CD4-positive, alpha-beta T cell (primary cell): ENCODE measurements around the gene SPACA5. TPM values are rescaled to one million over a fixed set of nuclear protein-coding genes. Genes with fewer than 3 reads are reported as not detected.
"Not testable (repeated sequence)": the region's sequence is repeated elsewhere in the genome, so short reads cannot be mapped to it uniquely, and the experiment has no call there.

ENCODE experiments used
- ATAC-seq: fragments of 200-7000 bp; cut with Tn5 transposase; one replicate; pipeline ENCODE4 v1.10.0; 2022; ENCODE audit warnings: mild to moderate bottlenecking; ENCODE audit not compliant: poor library complexity
- CTCF ChIA-PET: fragments of 350-600 bp; sonication (Branson Sonifier 250); formaldehyde crosslinking; loops from one replicate; lab custom pipeline; 2021; ENCODE audit warnings: antibody characterized with exemption, inconsistent platforms; lab: Charles Lee
- POLR2A ChIA-PET: fragments of 350-600 bp; sonication (Branson Sonifier 250); formaldehyde crosslinking; loops from one replicate; lab custom pipeline; 2021; ENCODE audit warnings: antibody characterized with exemption, inconsistent platforms; lab: Charles Lee
- DNase-seq, 14 experiments: peaks; one replicate each; pipeline ENCODE4 v3.0.0-alpha.2; 2013 to 2020; ENCODE audit warnings: mixed read lengths in 2 of 14
- H3K27ac ChIP-seq, 2 donors: one replicate each; pipeline versions ENCODE4 v1.5.1 to v1.7.0; 2013; ENCODE audit warnings: low read length in 2 of 2, low read depth in 1 of 2, mild to moderate bottlenecking in 1 of 2
- H3K27me3 ChIP-seq, 2 experiments: 1 replicate in 1 of 2; 2 replicates in 1 of 2; pipeline versions ENCODE4 v1.6.1 to v1.7.0; 2013; ENCODE audit warnings: low read length in 2 of 2, control low read depth in 1 of 2, mild to moderate bottlenecking in 1 of 2, moderate library complexity in 1 of 2; ENCODE audit not compliant: insufficient read depth in 2 of 2, control insufficient read depth in 1 of 2
- H3K36me3 ChIP-seq: one replicate; pipeline ENCODE4 v1.6.1; 2013; ENCODE audit warnings: low read length, control low read depth; ENCODE audit not compliant: insufficient read depth
- H3K4me1 ChIP-seq: one replicate; pipeline ENCODE4 v1.6.1; 2013; ENCODE audit warnings: low read length, control low read depth; ENCODE audit not compliant: insufficient read depth
- H3K4me3 ChIP-seq: one replicate; pipeline ENCODE4 v1.5.1; 2013; ENCODE audit warnings: mild to moderate bottlenecking, low read length, moderate library complexity
- H3K9me3 ChIP-seq, 2 experiments: 1 replicate in 1 of 2; 2 replicates in 1 of 2; pipeline versions ENCODE4 v1.6.1 to v1.7.0; 2013; ENCODE audit warnings: low read length in 2 of 2, mild to moderate bottlenecking in 2 of 2, control low read depth in 1 of 2, moderate library complexity in 1 of 2; ENCODE audit not compliant: control insufficient read depth in 1 of 2, insufficient read depth in 1 of 2
- H3K27ac Mint-ChIP-seq: one replicate; pipeline ENCODE4 v1.8.0; 2020; ENCODE audit warnings: mixed read lengths
- H3K27me3 Mint-ChIP-seq: one replicate; pipeline ENCODE4 v1.8.0; 2021; ENCODE audit warnings: mixed read lengths
- H3K36me3 Mint-ChIP-seq: one replicate; pipeline ENCODE4 v1.8.0; 2021; ENCODE audit warnings: low read depth, mixed read lengths
- H3K4me1 Mint-ChIP-seq: one replicate; pipeline ENCODE4 v1.8.0; 2021; ENCODE audit warnings: low read depth, mixed read lengths
- H3K4me3 Mint-ChIP-seq: one replicate; pipeline ENCODE4 v1.8.0; 2020; ENCODE audit warnings: mild to moderate bottlenecking, mixed read lengths
- H3K9me3 Mint-ChIP-seq: one replicate; pipeline ENCODE4 v1.8.0; 2020; ENCODE audit warnings: mixed read lengths
- intact Hi-C, 2 experiments: fragments of 100-400 bp; cut with DNase I in 1 of 2; cut with micrococcal nuclease in 1 of 2; formaldehyde crosslinking; loops; one replicate each; pipeline versions ENCODE4 v1.15.1 to v1.9.0; 2023 to 2025; cut with DNase I, micrococcal nuclease
- polyA plus RNA-seq, 2 donors: library from polyadenylated mRNA; unstranded; fragments of 120-200 nt; gene quantifications; one replicate each; pipeline ENCODE4 v1.2.1, GENCODE V29; 2013
- total RNA-seq, 174 experiments: library from RNA in 2 of 174; stranded (reverse) in 2 of 174; gene quantifications; one replicate each; pipeline ENCODE4 v1.2.3 and lab custom pipeline; 2021 to 2026
- TF ChIP-seq, protein P1 (sequence below): fragments of 200-600 bp; IDR thresholded peaks from one replicate; pipeline ENCODE4 v1.8.0; 2022; ENCODE audit warnings: antibody characterized with exemption, mild to moderate bottlenecking

The SPACA5 gene
- total RNA-seq (not detected), total RNA-seq (lab: John Stamatoyannopoulos, UW) (0 to 0.23 (median 0) reads per million in 172 experiments)
- 0.19 TPM for polyA plus RNA-seq (2013, experiment 1 of 2)
- polyA plus RNA-seq (2013, experiment 2 of 2), result 0.08 TPM

DNA sequence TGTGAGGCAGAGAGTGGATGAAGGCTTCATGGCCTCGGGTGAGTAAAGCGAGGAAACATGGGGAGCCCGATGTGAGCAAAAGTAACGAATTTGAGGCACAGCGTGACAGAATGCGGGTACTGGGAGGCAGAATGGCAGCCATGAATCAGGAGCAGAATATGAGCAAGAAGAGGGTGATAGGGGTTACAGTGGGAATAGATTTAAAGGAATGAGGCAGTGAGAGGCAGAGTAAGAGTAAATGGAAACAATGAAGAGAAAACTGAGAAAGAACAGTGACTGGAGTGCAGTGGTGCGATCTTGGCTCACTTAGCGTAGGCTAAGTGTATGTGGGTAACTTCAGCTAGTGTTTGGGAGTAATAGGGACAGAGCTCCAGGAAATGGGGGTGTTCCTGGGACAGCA lies at the start of gene SPACA5:
Gene SPACA5, plus strand, starts transcription at position 301 of the 400 bp plus-strand sequence. CDS start 815 bp downstream, outside the sequence.
- intact Hi-C loops, H3K27ac ChIP-seq, H3K4me3 Mint-ChIP-seq, H3K4me3 ChIP-seq, POLR2A ChIA-PET, H3K27ac Mint-ChIP-seq, H3K9me3 ChIP-seq, H3K27me3 ChIP-seq, H3K27me3 Mint-ChIP-seq, CTCF ChIA-PET, ATAC-seq, H3K9me3 Mint-ChIP-seq, DNase-seq, H3K36me3 ChIP-seq: not testable (repeated sequence)
- peaks cover 11% of the 10 kb centered on the region for H3K4me1 ChIP-seq
- peaks cover 12% of the 10 kb centered on the region for H3K36me3 Mint-ChIP-seq
- peaks cover 24% of the 10 kb centered on the region for H3K4me1 Mint-ChIP-seq

DNA sequence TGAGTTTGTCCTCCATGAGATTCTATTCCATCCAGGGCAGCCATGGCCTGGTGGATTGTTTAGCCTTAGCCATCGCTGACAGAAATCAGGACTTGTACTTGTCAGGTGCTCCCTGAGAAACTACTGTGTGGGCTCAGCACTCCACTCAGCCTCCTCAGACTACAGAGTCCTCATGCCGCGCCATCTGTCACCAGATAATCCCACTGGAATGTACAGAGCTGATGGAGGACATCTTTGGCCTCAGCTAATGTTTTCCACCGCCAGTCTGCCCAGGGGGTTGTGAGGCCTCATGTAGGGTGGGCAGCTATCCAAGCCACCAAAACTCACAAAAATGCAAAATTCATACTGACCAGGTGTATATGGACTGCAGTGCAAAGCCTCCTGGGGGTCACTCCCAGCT lies 48.6 kb upstream of the SPACA5 start:
- H3K36me3 ChIP-seq, POLR2A ChIA-PET, ATAC-seq, H3K4me1 Mint-ChIP-seq, H3K27me3 ChIP-seq, H3K9me3 Mint-ChIP-seq, H3K9me3 ChIP-seq, DNase-seq, H3K27ac ChIP-seq, CTCF ChIA-PET, H3K36me3 Mint-ChIP-seq, H3K4me3 ChIP-seq, H3K4me1 ChIP-seq, H3K27ac Mint-ChIP-seq, H3K4me3 Mint-ChIP-seq, H3K27me3 Mint-ChIP-seq: not testable (repeated sequence)
- intact Hi-C loops, result loop anchor here in 1 of 2 experiments (5.0 kb wide), 1 partner anchor 126 kb away; no protein-coding TSS in a partner anchor

DNA sequence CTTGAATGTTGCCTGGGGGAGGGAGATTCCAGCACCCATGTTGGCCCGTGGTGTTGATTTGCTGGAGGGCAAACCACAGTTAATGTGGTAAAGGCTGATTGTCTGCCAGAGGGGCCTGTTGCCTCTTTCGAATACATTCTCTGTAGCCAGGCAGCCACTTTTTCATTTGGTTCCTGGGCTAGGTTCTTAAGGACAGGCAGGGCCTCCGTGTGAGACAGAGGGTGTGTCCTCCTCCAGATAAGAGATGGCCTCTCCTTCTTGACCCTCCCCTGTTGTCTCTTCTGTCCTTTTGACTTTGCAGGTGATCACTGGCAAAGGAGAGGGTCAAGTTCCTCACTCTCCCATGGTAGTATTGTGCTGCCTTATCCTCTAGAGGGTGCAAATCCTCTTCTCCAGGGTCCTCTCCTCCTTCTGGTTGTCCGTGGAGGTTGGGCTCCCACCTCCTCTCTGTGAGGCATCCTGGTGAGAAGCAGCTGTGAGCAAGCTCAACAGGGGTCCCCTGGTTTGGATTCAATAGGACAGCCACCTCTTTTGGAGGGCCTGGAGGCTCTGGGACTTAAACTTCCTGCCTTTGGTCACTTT lies 47.9 kb upstream of the SPACA5 start:
- CTCF ChIA-PET, result interaction anchor here (0.7 to 1.3 kb wide), 2 partner anchors 68 to 105 kb away, joined by 3 read pairs; no protein-coding TSS in a partner anchor
- intact Hi-C loops, result loop anchor here in 1 of 2 experiments (1.0 to 5.0 kb wide), 2 partner anchors 66 to 127 kb away; no protein-coding TSS in a partner anchor
- no peaks in the 10 kb centered on the region for H3K9me3 Mint-ChIP-seq
- peak in 7 of 14 experiments; percentile 1 to 59 (median 39) for DNase-seq
- Histone ChIP-seq H3K4me3 (no peak overlapping the region), H3K27me3 (no peaks in the 10 kb centered on the region), H3K36me3 (no peaks in the 10 kb centered on the region), H3K27ac (no peak overlapping the region), H3K9me3 (no peaks in the 10 kb centered on the region), H3K4me1 (peaks cover 4% of the 10 kb centered on the region)
- peak; percentile 70 for ATAC-seq
- H3K27ac Mint-ChIP-seq, result no peak overlapping the region
- no peaks in the 10 kb centered on the region for H3K4me1 Mint-ChIP-seq
- H3K4me3 Mint-ChIP-seq, result no peak overlapping the region
- POLR2A ChIA-PET, result interaction anchor here (0.6 kb wide), 1 partner anchor 63 kb away, joined by 3 read pairs; no protein-coding TSS in a partner anchor
- TF ChIP-seq, protein P1, sequence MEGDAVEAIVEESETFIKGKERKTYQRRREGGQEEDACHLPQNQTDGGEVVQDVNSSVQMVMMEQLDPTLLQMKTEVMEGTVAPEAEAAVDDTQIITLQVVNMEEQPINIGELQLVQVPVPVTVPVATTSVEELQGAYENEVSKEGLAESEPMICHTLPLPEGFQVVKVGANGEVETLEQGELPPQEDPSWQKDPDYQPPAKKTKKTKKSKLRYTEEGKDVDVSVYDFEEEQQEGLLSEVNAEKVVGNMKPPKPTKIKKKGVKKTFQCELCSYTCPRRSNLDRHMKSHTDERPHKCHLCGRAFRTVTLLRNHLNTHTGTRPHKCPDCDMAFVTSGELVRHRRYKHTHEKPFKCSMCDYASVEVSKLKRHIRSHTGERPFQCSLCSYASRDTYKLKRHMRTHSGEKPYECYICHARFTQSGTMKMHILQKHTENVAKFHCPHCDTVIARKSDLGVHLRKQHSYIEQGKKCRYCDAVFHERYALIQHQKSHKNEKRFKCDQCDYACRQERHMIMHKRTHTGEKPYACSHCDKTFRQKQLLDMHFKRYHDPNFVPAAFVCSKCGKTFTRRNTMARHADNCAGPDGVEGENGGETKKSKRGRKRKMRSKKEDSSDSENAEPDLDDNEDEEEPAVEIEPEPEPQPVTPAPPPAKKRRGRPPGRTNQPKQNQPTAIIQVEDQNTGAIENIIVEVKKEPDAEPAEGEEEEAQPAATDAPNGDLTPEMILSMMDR, result peak; percentile 34
- H3K36me3 Mint-ChIP-seq, result no peaks in the 10 kb centered on the region
- H3K27me3 Mint-ChIP-seq, result no peaks in the 10 kb centered on the region

DNA sequence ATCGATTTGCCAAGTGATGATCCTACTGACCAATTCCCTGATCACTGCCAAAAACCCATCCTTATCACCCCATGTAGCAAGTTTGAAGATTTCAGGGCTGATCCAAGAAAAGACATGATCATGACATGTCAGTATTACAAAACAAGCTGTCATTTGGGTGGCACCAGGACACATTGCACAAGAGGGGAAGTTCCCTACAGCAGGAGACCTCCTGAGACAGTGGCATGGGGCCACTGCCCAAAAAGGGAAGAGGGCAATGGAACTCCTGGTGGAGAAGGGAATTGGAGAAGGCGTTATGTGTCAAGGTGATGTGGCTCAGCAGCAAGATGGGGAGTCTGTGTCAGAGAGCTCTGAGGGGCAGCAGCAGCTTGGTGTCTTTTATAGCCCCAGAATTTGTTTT lies 46.4 kb upstream of the SPACA5 start:
- Mint-ChIP-seq H3K36me3 (no peaks in the 10 kb centered on the region), H3K27ac (no peak overlapping the region), H3K4me3 (no peak overlapping the region), H3K27me3 (no peaks in the 10 kb centered on the region), H3K4me1 (no peaks in the 10 kb centered on the region), H3K9me3 (no peaks in the 10 kb centered on the region)
- peaks cover 4% of the 10 kb centered on the region for H3K4me1 ChIP-seq
- peaks cover 0 to 2% of the 10 kb centered on the region in 2 experiments for H3K9me3 ChIP-seq
- intact Hi-C loops, result no loop called here
- H3K36me3 ChIP-seq, result no peaks in the 10 kb centered on the region
- TF ChIP-seq, protein P1, result no peak
- POLR2A ChIA-PET, result interaction anchor here (0.7 kb wide), 1 partner anchor 69 kb away, joined by 3 read pairs; no protein-coding TSS in a partner anchor
- CTCF ChIA-PET, result no interaction called here
- no peak overlapping the region for H3K27ac ChIP-seq
- DNase-seq (peak in 2 of 14 experiments; percentile 30 to 51), ATAC-seq (no peak)
- no peaks in the 10 kb centered on the region for H3K27me3 ChIP-seq
- H3K4me3 ChIP-seq, result no peak overlapping the region

DNA sequence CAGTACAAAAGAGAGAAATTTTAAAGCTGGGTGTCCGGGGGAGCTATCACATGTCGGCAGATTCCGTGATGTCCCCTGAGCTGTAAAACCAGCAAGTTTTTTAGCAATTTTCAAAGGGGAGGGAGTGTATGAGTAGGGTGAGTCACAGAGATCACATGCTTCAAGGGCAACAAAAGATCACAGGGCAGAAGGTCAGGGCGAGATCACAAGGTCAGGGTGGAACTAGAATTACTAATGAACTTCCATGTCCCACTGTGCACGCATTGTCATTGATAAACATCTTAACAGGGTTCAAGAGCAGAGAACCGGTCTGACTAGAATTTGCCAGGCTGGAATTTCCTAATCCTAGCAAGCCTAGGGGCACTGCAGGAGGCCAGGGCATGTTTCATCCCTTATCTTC lies 45.0 kb upstream of the SPACA5 start:
- peak in 1 of 14 experiments; percentile 5 for DNase-seq
- ATAC-seq, intact Hi-C loops, H3K4me3 Mint-ChIP-seq, H3K4me3 ChIP-seq, CTCF ChIA-PET, H3K27me3 ChIP-seq, H3K36me3 ChIP-seq, H3K9me3 ChIP-seq, POLR2A ChIA-PET, H3K4me1 Mint-ChIP-seq, H3K36me3 Mint-ChIP-seq, H3K27me3 Mint-ChIP-seq, H3K27ac ChIP-seq, H3K4me1 ChIP-seq, H3K27ac Mint-ChIP-seq, H3K9me3 Mint-ChIP-seq: not testable (repeated sequence)
